ENCODE data around the gene ATP6V1F. TPM values are rescaled to one million over a fixed set of nuclear protein-coding genes. Genes with fewer than 3 reads are reported as not detected.

Gene ATP6V1F
- total RNA-seq, 1 experiment from 2014 or later, result 97.0 TPM

- Histone ChIP-seq H3K36me3 (0 out of 2 replicates have a peak, but pooled peaks cover 4% of the 10 kb centered on the region), H3K27me3 (no peaks in the 10 kb centered on the region), H3K9me3 (no peaks in the 10 kb centered on the region), H3K4me3 (no peak overlapping the region)
- no peak for DNase-seq
Observed at GRCh38 chr7:128869944-128870285, 7.3 kb downstream of the ATP6V1F start.

DNA sequence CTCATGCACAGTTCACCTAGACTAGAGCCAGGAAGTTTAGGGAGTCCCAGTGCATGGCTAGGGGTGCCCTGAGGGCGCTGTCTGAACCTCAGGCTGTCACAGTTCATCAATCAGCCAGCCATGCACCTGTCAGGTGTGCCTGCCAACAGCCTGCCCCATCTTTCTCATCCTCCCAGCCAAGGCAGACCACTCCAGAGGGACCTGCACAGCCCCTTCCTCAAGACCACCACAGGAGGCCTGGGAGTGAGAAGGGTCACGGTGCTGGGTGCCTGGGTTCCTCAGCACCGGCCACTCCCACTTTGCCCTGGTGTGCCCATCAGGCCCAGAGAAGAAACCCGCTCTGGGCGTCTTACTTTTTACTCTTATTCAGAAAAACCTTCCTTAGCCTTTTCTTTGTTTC is 8.4 kb downstream of the ATP6V1F start:
- Histone ChIP-seq H3K27me3 (no peaks in the 10 kb centered on the region), H3K4me3 (no peak overlapping the region), H3K36me3 (no peaks in the 10 kb centered on the region), H3K9me3 (no peaks in the 10 kb centered on the region)
- DNase-seq, result no peak

GRCh38 chr7:128872394-128872824 is 9.8 kb downstream of the ATP6V1F start:
- H3K36me3 ChIP-seq, result no peaks in the 10 kb centered on the region
- no peak for DNase-seq
- H3K9me3 ChIP-seq, result no peaks in the 10 kb centered on the region
- H3K27me3 ChIP-seq, result no peaks in the 10 kb centered on the region
- no peak overlapping the region for H3K4me3 ChIP-seq

- Histone ChIP-seq H3K9me3 (no peaks in the 10 kb centered on the region), H3K36me3 (no peaks in the 10 kb centered on the region), H3K4me3 (no peak overlapping the region), H3K27me3 (no peaks in the 10 kb centered on the region)
- no peak for DNase-seq
Observed at GRCh38 chr7:128873234-128873633, 10.6 kb downstream of the ATP6V1F start.

- Histone ChIP-seq H3K27me3 (no peaks in the 10 kb centered on the region), H3K9me3 (no peaks in the 10 kb centered on the region), H3K36me3 (no peaks in the 10 kb centered on the region), H3K4me3 (no peak overlapping the region)
- DNase-seq, result no peak
Observed at GRCh38 chr7:128874140-128875031, 11.7 kb downstream of the ATP6V1F start.

DNA sequence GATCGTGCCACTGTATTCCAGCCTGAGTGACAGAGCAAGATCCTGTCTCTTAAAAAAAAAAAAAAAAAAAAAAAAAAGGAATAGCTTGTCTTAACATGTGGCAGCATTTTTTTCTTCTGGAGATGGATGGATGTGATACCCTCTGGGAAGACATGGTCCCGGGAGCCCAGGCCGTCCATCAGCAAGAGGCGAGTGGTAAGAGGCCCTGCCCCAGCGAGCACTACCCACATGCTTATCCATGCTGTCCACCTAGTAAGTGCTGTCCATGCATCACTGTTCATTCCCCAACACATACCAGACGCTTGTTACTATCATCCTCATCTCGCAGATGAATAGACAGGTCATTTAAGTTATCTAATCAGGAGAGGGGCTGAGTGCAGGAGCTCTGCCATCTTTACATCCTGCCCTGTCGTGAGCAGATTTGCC is 12.9 kb downstream of the ATP6V1F start:
- no peaks in the 10 kb centered on the region for H3K36me3 ChIP-seq
- no peak overlapping the region for H3K4me3 ChIP-seq
- no peaks in the 10 kb centered on the region for H3K27me3 ChIP-seq
- no peak for DNase-seq
- no peaks in the 10 kb centered on the region for H3K9me3 ChIP-seq

GRCh38 chr7:128876127-128876526 is 13.5 kb downstream of the ATP6V1F start:
- Histone ChIP-seq H3K9me3 (no peaks in the 10 kb centered on the region), H3K27me3 (no peaks in the 10 kb centered on the region)

DNA sequence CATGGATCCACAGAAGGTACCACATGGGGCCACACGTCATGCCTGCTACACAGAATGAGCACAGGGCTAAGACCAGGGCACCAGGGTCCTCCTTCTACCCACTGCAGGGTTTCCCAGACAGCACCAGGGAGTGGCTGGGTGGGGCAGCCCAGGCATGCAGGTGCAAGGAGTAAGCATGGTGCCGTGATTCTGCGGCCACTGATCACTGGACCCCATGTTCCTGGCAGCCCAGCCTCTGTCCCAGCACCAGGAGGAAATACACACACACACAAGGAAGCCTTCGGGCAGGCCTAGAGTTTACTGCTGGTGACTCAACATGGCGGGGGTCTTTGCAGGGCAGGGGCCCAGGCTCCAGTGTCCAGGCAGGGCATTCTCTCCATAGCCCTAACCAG is 13.9 kb downstream of the ATP6V1F start:
- no peaks in the 10 kb centered on the region for H3K27me3 ChIP-seq
- H3K36me3 ChIP-seq, result no peaks in the 10 kb centered on the region
- H3K4me3 ChIP-seq, result no peak overlapping the region
- no peak for DNase-seq
- H3K9me3 ChIP-seq, result no peaks in the 10 kb centered on the region

More at GRCh38 chr7:128876127-128876526, 13.5 kb downstream of the ATP6V1F start:
- Histone ChIP-seq H3K36me3 (no peaks in the 10 kb centered on the region), H3K4me3 (no peak overlapping the region)
- DNase-seq, result no peak

- H3K4me3 ChIP-seq, result no peak overlapping the region
- no peak for DNase-seq
- no peaks in the 10 kb centered on the region for H3K36me3 ChIP-seq
- no peaks in the 10 kb centered on the region for H3K27me3 ChIP-seq
- H3K9me3 ChIP-seq, result no peaks in the 10 kb centered on the region
Observed at GRCh38 chr7:128876978-128877755, 14.5 kb downstream of the ATP6V1F start.

DNA sequence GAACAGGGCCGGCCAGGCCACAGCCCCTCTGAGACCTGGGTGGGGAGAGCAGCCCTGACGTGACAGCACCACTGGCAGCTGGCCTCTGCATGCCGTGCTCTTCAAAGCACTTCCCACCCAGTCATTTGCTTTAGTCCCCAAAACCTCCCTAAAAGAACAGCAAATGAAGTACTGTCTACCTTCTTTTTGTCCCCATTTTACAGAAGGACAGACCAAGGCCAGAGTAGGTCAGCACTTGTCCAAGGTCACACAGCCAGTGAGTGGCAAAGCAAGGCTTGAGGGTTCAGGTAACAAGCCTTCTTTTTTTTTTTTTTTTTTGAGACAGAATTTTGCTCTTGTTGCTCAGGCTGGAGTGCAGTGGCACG is 15.1 kb downstream of the ATP6V1F start:
- H3K27me3 ChIP-seq, result no peaks in the 10 kb centered on the region
- H3K9me3 ChIP-seq, result no peaks in the 10 kb centered on the region
- DNase-seq, result no peak
- H3K4me3 ChIP-seq, result no peak overlapping the region
- H3K36me3 ChIP-seq, result no peaks in the 10 kb centered on the region

DNA sequence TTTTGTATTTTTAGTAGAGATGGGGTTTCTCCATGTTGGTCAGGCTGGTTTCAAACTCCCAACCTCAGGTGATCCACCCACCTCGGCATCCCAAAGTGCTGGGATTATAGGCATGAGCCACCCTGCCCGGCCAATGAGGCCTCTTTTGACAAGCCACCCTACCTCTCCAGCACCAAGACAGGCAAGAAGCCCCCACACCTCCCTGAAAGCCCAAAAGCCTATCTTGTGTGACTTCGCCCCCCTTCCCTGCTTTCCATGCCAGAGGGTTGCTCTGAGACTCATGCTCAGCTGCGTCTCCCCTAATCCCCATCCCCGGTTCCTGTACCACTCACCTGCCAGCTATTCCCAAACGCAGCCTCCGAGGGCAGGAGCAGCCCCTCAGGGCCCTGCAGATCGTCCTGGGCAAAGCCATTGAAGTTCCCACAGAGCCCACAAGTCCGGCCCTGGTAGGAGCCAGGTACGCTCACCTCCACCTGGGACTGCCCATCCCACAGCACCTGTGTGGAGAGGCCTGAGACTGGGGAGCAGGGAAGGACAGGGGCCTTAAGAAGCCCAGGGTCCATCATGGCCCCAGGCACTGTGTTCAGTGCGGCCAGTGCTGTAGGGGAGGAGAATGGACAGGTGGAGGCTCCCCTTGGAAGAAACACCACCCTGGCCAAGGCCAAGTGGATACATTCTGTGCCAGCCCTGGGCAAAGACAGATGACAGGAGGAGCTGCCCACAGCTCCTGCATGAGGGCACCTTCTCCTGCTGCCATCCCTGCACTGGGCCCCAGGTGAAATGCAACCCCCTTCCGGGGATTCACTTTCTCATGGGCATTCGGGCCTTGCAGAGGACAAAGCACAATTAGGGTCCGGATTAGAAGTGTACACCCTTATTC is 15.8 kb downstream of the ATP6V1F start:
- DNase-seq, result no peak
- Histone ChIP-seq H3K27me3 (no peaks in the 10 kb centered on the region), H3K9me3 (no peaks in the 10 kb centered on the region), H3K36me3 (no peaks in the 10 kb centered on the region), H3K4me3 (no peak overlapping the region)

DNA sequence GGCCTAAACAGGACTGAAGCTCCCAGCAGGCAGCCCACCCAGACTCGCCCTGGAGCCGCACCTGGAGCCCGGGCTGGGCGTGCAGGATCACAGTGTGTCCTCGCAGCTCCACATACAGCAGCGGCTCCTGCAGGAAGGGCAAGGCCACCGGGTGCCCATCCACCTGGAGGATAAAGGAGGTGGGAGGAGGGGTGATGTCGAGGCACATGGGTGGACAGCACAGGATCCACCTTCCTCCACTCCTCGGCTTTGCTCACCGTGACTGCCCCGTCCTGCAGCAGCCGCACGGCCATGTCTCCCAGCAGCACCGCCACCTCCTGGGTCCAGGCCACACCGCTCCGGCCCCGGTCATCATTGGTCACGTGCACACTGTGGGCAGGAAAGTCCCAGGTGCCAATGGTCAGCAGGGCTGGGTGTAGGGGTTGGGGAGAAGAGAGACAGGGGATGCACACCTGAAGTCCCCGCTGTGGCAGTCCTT is 16.8 kb downstream of the ATP6V1F start:
- Histone ChIP-seq H3K4me3 (no peak overlapping the region), H3K27me3 (no peaks in the 10 kb centered on the region), H3K36me3 (no peaks in the 10 kb centered on the region), H3K9me3 (no peaks in the 10 kb centered on the region)
- DNase-seq, result no peak

DNA sequence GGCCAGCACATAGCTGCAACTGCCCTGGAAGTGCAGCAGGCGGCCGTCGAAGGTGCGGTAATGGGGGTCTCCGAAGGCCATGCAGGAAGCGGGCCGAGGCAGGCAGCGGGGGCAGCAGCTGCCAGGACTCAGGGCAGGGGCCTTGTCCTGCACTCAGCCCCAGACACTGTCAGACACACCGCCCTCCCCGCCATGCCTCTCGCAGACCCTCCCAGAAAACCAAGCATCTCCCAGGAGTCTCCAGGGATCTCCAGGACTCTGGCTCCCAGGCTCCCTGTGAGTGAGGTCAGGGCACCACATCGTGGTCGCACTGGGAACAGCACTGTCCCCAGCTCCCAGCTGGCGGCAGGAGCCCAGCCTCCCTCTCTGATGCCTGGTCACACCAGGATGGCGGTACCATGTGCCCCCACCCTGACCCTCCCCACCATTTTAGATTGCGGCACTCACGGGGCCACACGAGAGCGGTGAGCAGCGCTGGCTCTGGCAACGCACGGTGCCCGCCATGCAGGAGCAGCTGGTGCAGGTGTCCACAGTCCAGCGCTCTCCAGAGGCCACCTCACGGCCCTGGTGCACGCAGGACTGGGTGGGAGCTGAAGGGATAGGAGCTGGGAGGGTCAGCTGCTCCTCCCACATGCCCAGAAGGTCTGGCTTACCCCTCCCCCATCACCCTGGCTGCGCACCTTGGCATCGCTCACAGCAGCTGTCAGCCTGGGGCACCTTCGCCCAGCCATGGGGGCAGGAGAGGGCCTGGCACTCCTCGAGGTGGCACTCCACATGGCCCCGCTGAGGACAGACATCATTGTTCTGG is 17.5 kb downstream of the ATP6V1F start:
- peak; percentile 42 for DNase-seq
- Histone ChIP-seq H3K9me3 (no peaks in the 10 kb centered on the region), H3K4me3 (no peak overlapping the region), H3K36me3 (no peaks in the 10 kb centered on the region), H3K27me3 (no peaks in the 10 kb centered on the region)

DNA sequence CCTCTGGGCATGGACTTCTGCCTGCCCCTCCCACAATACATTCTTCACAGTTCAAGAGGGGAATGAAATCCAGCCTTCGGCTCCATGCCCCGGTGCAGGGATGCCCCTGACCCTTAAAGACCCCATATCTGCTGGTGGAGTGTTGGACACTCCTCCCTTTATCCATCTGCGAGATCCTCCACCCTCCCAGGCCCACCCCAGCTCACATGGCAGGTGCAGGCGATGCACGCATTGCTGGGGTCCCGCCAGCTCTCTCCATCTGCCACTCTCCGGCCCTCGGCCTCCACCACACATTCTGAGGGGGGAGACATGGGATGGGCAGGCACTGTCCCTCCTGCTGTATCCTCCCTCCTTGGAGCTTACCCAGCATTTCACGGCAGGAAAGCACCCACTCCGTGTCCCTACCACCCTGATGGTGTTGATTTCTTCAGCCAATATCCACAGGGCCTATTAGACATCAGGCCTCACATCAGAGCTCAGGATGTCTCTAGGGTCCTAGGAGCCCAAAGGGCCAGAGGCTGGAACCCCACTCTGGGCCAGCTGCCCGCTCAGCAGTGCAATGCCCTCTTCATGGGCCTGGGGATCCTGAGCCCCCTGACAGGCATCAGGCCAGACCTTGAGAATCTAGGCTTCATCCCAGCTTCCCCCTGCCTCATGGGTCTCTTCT is 18.3 kb downstream of the ATP6V1F start:
- H3K36me3 ChIP-seq, result no peaks in the 10 kb centered on the region

GRCh38 chr7:128881458-128882125 is 18.9 kb downstream of the ATP6V1F start:
- no peak for DNase-seq
- Histone ChIP-seq H3K9me3 (no peaks in the 10 kb centered on the region), H3K36me3 (no peaks in the 10 kb centered on the region), H3K27me3 (no peaks in the 10 kb centered on the region), H3K4me3 (no peak overlapping the region)

More for the DNA sequence above, 18.3 kb downstream of the ATP6V1F start:
- Histone ChIP-seq H3K4me3 (no peak overlapping the region), H3K9me3 (no peaks in the 10 kb centered on the region), H3K27me3 (no peaks in the 10 kb centered on the region)
- no peak for DNase-seq

All from MG63 (cell line).